HG03565 (cell line): Measurements from ENCODE around the gene ZNF606.

Source experiments
- ATAC-seq: cut with Tn5 transposase; IDR thresholded peaks from one replicate; pipeline ENCODE4 v1.9.1; 2021; ENCODE audit warnings: mild to moderate bottlenecking, moderate library complexity; ENCODE audit not compliant: unreplicated experiment

The ZNF606 gene

DNA sequence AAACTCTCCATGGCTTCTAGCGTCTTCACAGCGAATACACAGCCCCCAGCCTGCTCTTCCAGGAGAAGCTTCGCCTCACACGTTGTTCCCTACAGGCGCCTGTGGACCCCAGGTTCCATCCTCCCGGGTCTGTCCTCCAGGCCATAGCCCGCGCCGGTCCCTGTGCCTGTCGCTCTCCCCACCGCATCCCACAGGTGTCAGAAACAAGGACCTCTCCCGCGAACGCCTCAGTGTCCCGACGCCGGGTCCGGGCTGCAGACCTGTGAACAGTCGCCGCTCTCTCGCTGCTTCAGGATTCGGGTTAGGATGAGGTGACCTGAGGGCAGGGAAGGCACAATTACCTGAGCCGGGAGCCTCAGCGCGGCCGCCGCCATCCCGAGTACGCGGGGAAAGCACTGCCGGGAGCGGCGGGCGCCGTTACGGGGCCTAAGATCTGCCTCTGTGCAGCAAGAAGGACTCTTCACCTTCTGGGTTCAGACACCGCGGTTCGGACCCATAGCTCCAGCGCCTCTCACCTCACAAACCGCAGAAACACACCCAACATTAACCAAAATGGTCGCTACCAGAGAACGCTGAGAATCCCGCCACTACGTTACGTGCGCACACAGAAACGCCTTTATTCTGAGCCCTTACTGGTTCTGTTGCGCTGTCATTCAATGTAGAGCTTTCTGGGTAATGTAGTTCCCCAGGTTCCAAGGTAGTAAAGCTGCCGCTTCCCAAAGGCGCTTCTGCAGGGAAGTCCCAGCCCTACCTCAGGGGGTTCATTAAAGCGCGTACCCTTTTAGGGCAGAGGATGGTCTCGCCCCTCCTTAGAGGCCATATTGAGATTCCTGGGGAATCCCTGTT lies 67.6 kb downstream of the ZNF606 start, which contains the start of gene ZNF418:
Gene ZNF418 (minus strand): TSS at position 583 of the 846 bp plus-strand sequence. CDS start 1,580 bp downstream, outside the sequence.
- no peak for ATAC-seq

DNA sequence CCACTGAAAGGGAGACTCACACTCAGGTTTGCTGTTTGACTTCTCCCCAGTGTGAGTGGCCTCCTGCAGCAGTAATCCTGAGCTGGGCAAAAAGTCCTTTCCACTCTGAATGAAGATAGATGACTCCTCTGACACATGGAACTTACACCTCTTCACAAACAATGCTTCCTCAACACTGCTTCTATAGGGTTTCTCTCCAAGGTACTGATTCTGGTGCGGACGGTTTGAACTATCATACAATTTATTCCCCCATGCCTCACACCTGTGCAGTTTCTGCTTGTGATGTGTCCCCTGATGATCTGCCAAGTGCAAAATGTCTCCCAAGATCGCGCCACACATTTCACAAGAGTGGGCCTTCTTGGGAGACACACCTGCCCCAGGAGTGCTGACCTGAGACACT lies 75.0 kb downstream of the ZNF606 start:
- ATAC-seq = no peak
